ENCODE results near the gene DENND2C.

- no peak for TF ChIP-seq CTCF (IDR thresholded peaks at IDR 0.05)
- no peak for TF ChIP-seq SIN3A (IDR thresholded peaks at IDR 0.05; ENCODE audit: borderline replicate concordance, insufficient read depth, low read depth, low read length)
- TF ChIP-seq POLR2AphosphoS5 (IDR thresholded peaks at IDR 0.05; ENCODE audit: low read depth, low read length): no peak
Measured at GRCh38 chr1:114547076-114547475, 122.8 kb downstream of the DENND2C start.
